Nephron progenitor cell (in vitro differentiated cells): ENCODE data around the gene PKP2.

Source experiments
- DNase-seq: peaks from one replicate; pipeline ENCODE4 v3.0.0; 2021
- H3K27ac Mint-ChIP-seq: 2 replicates; pipeline ENCODE4 v1.8.0; 2021; ENCODE audit warnings: mild to moderate bottlenecking, moderate library complexity, mixed read lengths
- H3K27me3 Mint-ChIP-seq: 2 replicates; pipeline ENCODE4 v1.8.0; 2021; ENCODE audit warnings: mild to moderate bottlenecking, low read depth, mixed read lengths; ENCODE audit not compliant: poor library complexity
- H3K36me3 Mint-ChIP-seq: 2 replicates; pipeline ENCODE4 v1.8.0; 2021; ENCODE audit warnings: low read depth, mixed read lengths
- H3K4me1 Mint-ChIP-seq: 2 replicates; pipeline ENCODE4 v1.8.0; 2021; ENCODE audit warnings: mixed read lengths
- H3K4me3 Mint-ChIP-seq: 2 replicates; pipeline ENCODE4 v1.8.0; 2021; ENCODE audit warnings: mild to moderate bottlenecking, moderate library complexity, mixed read lengths
- H3K9me3 Mint-ChIP-seq: 2 replicates; pipeline ENCODE4 v1.8.0; 2021; ENCODE audit warnings: mild to moderate bottlenecking, moderate library complexity, mixed read lengths
- CTCF ChIP-seq: fragments of 200-600 bp; sonication (generic); IDR thresholded peaks from 2 replicates; pipeline ENCODE4 v1.5.0; 2021; ENCODE audit warnings: antibody characterized with exemption

The PKP2 gene

GRCh38 chr12:32902287-32902997 is 5.9 kb upstream of the PKP2 start:
- Mint-ChIP-seq H3K36me3 (no peaks in the 10 kb centered on the region), H3K9me3 (no peaks in the 10 kb centered on the region), H3K4me3 (no peak overlapping the region), H3K27me3 (peaks cover 11% of the 10 kb centered on the region), H3K27ac (no peak overlapping the region), H3K4me1 (peaks cover 6% of the 10 kb centered on the region)
- no peak for DNase-seq
- no peak for TF ChIP-seq CTCF

- no peak for TF ChIP-seq CTCF
- H3K36me3 Mint-ChIP-seq = no peaks in the 10 kb centered on the region
- H3K27me3 Mint-ChIP-seq = peaks cover 11% of the 10 kb centered on the region
- peaks cover 12% of the 10 kb centered on the region for H3K4me1 Mint-ChIP-seq
- no peak for DNase-seq
- no peak overlapping the region for H3K4me3 Mint-ChIP-seq
- H3K9me3 Mint-ChIP-seq = no peaks in the 10 kb centered on the region
- H3K27ac Mint-ChIP-seq = no peak overlapping the region
These were observed 5.0 kb upstream of the PKP2 start for GRCh38 chr12:32901553-32901952.

GRCh38 chr12:32897687-32898573 is 1.4 kb upstream of the PKP2 start:
- H3K27me3 Mint-ChIP-seq = peaks cover 32% of the 10 kb centered on the region
- no peak for DNase-seq
- H3K27ac Mint-ChIP-seq = no peak overlapping the region
- H3K4me1 Mint-ChIP-seq = peaks cover 39% of the 10 kb centered on the region
- H3K36me3 Mint-ChIP-seq = no peaks in the 10 kb centered on the region
- peak overlapping the region; percentile 91 for H3K4me3 Mint-ChIP-seq
- TF ChIP-seq CTCF = no peak
- H3K9me3 Mint-ChIP-seq = no peaks in the 10 kb centered on the region

- H3K4me1 Mint-ChIP-seq = peaks cover 46% of the 10 kb centered on the region
- no peaks in the 10 kb centered on the region for H3K36me3 Mint-ChIP-seq
- peaks cover 32% of the 10 kb centered on the region for H3K27me3 Mint-ChIP-seq
- TF ChIP-seq CTCF = no peak
- peak overlapping the region; percentile 21 for H3K27ac Mint-ChIP-seq
- H3K9me3 Mint-ChIP-seq = no peaks in the 10 kb centered on the region
- H3K4me3 Mint-ChIP-seq = peak overlapping the region; percentile 91
- DNase-seq = no peak
These were observed 669 bp upstream of the PKP2 start for GRCh38 chr12:32897281-32897610.

GRCh38 chr12:32895688-32896431 is 717 bp downstream of the PKP2 start:
- no peak for TF ChIP-seq CTCF
- no peaks in the 10 kb centered on the region for H3K36me3 Mint-ChIP-seq
- DNase-seq = peak; percentile 43
- H3K4me3 Mint-ChIP-seq = peak overlapping the region; percentile 90
- H3K27me3 Mint-ChIP-seq = peaks cover 32% of the 10 kb centered on the region
- H3K4me1 Mint-ChIP-seq = peaks cover 55% of the 10 kb centered on the region
- no peak overlapping the region for H3K27ac Mint-ChIP-seq
- H3K9me3 Mint-ChIP-seq = no peaks in the 10 kb centered on the region
